NT2/D1 (cell line): ENCODE data around the gene PARM1.

Source experiments
- YY1 ChIP-seq: IDR thresholded peaks from 2 replicates; pipeline ENCODE4 v1.6.1; 2011; ENCODE audit not compliant: insufficient read length, insufficient read depth
- ZNF274 ChIP-seq: IDR thresholded peaks from 2 replicates; pipeline ENCODE4 v1.6.1; 2011; ENCODE audit warnings: mild to moderate bottlenecking, low read depth, low read length

GRCh38 chr4:74934888-74935287, 2.0 kb downstream of the PARM1 start:
- no peak for TF ChIP-seq ZNF274
- TF ChIP-seq YY1, result no peak
